Mesendoderm (in vitro differentiated cells): Measurements from ENCODE around the gene UBE2I.
"Not testable (repeated sequence)": the region's sequence is repeated elsewhere in the genome, so short reads cannot be mapped to it uniquely, and the experiment has no call there.

Experiments used
- DNase-seq: peaks from one replicate; pipeline ENCODE4 v3.0.0; 2013
- H2AK5ac ChIP-seq: 2 replicates; pipeline ENCODE4 v1.6.1; 2013; ENCODE audit warnings: low read length, inconsistent platforms
- H2BK120ac ChIP-seq: 2 replicates; pipeline ENCODE4 v1.6.1; 2013; ENCODE audit warnings: low read depth, mild to moderate bottlenecking, low read length, moderate library complexity, mixed read lengths
- H2BK15ac ChIP-seq: replicated peaks from 2 replicates; pipeline ENCODE4 v1.6.1; 2013; ENCODE audit warnings: low read depth, mild to moderate bottlenecking, moderate library complexity
- H2BK5ac ChIP-seq: 2 replicates; pipeline ENCODE4 v1.6.1; 2013; ENCODE audit warnings: low read length, inconsistent platforms
- H3K18ac ChIP-seq: 2 replicates; pipeline ENCODE4 v1.6.1; 2013; ENCODE audit warnings: mild to moderate bottlenecking, low read length, mixed read lengths
- H3K23ac ChIP-seq: one replicate; pipeline ENCODE4 v1.6.1; 2013; ENCODE audit warnings: low read length
- H3K27ac ChIP-seq: 2 replicates; pipeline ENCODE4 v1.5.1; 2013; ENCODE audit warnings: low read depth, mild to moderate bottlenecking, inconsistent platforms, low read length, moderate library complexity
- H3K27me3 ChIP-seq: 2 replicates; pipeline ENCODE4 v1.6.1; 2013; ENCODE audit warnings: low read length, control low read depth, mild to moderate bottlenecking, inconsistent platforms; ENCODE audit not compliant: insufficient read depth, poor library complexity
- H3K36me3 ChIP-seq: 2 replicates; pipeline ENCODE4 v1.6.1; 2013; ENCODE audit warnings: low read length, inconsistent platforms; ENCODE audit not compliant: control insufficient read depth, insufficient read depth
- H3K4ac ChIP-seq: one replicate; pipeline ENCODE4 v1.6.1; 2013; ENCODE audit warnings: low read depth, mild to moderate bottlenecking, low read length, moderate library complexity
- H3K4me1 ChIP-seq: 2 replicates; pipeline ENCODE4 v1.6.1; 2013; ENCODE audit warnings: low read depth, low read length, inconsistent platforms; ENCODE audit not compliant: control insufficient read depth
- H3K4me2 ChIP-seq: 2 replicates; pipeline ENCODE4 v1.6.1; 2013; ENCODE audit warnings: low read length
- H3K4me3 ChIP-seq: 2 replicates; pipeline ENCODE4 v1.5.1; 2013; ENCODE audit warnings: mild to moderate bottlenecking, low read length
- H3K56ac ChIP-seq: one replicate; pipeline ENCODE4 v1.6.1; 2013; ENCODE audit warnings: low read length
- H3K79me1 ChIP-seq: 2 replicates; pipeline ENCODE4 v1.6.1; 2013; ENCODE audit warnings: low read length, inconsistent platforms
- H3K79me2 ChIP-seq: 2 replicates; pipeline ENCODE4 v1.6.1; 2013; ENCODE audit warnings: mild to moderate bottlenecking, low read length; ENCODE audit not compliant: control insufficient read depth, insufficient read depth
- H3K9ac ChIP-seq: 2 replicates; pipeline ENCODE4 v1.6.1; 2013; ENCODE audit warnings: low read length, inconsistent platforms
- H4K5ac ChIP-seq: one replicate; pipeline ENCODE4 v1.6.1; 2013; ENCODE audit warnings: low read length
- H4K8ac ChIP-seq: one replicate; pipeline ENCODE4 v1.6.1; 2013; ENCODE audit warnings: low read depth, mild to moderate bottlenecking, control low read depth, low read length, moderate library complexity
- WGBS: extraction: QIAGEN DNeasy Blood & Tissue Kit; methylation state at CpG from one replicate; pipeline ENCODE4 v1.1.7; 2013; ENCODE audit warnings: low lambda C conversion rate, missing lambda C conversion rate; ENCODE audit not compliant: insufficient coverage; ENCODE audit errors: extremely low coverage; 5-methylcytosine and 5-hydroxymethylcytosine counted together

Gene UBE2I

GRCh38 chr16:1269418-1269817 lies 40.0 kb upstream of the UBE2I start:
- H3K4me2 ChIP-seq, H3K27ac ChIP-seq, H2BK15ac ChIP-seq, H3K27me3 ChIP-seq, H2BK120ac ChIP-seq, H3K4me1 ChIP-seq, H3K36me3 ChIP-seq, H4K5ac ChIP-seq, H2AK5ac ChIP-seq, H3K23ac ChIP-seq, H3K4me3 ChIP-seq, H3K79me2 ChIP-seq, H3K4ac ChIP-seq, H3K9ac ChIP-seq, DNase-seq, H4K8ac ChIP-seq, H3K79me1 ChIP-seq, H3K18ac ChIP-seq, H3K56ac ChIP-seq, H2BK5ac ChIP-seq: not testable (repeated sequence)
- no CpG with 5 or more reads among the region's 7 CpGs for WGBS

GRCh38 chr16:1271380-1271723 lies 38.1 kb upstream of the UBE2I start:
- H3K79me2 ChIP-seq: no peaks in the 10 kb centered on the region
- H3K56ac ChIP-seq: no peak overlapping the region
- H3K23ac ChIP-seq: no peak overlapping the region
- H3K27me3 ChIP-seq: no peaks in the 10 kb centered on the region
- H2AK5ac ChIP-seq: no peak overlapping the region
- no peak overlapping the region for H2BK5ac ChIP-seq
- H4K5ac ChIP-seq: no peak overlapping the region
- H3K27ac ChIP-seq: no peak overlapping the region
- H3K79me1 ChIP-seq: no peaks in the 10 kb centered on the region
- H3K4ac ChIP-seq: no peak overlapping the region
- H3K36me3 ChIP-seq: no peaks in the 10 kb centered on the region
- H4K8ac ChIP-seq: no peak overlapping the region
- no peak overlapping the region for H3K18ac ChIP-seq
- H3K4me1 ChIP-seq: no peaks in the 10 kb centered on the region
- H2BK15ac ChIP-seq: no peak overlapping the region
- H2BK120ac ChIP-seq: no peak overlapping the region
- no peak for DNase-seq
- H3K4me3 ChIP-seq: no peak overlapping the region
- no CpG with 5 or more reads among the region's 12 CpGs for WGBS
- H3K4me2 ChIP-seq: no peak overlapping the region
- H3K9ac ChIP-seq: no peak overlapping the region

- not testable (repeated sequence) for H2BK5ac ChIP-seq, H3K4me1 ChIP-seq, H3K23ac ChIP-seq, H3K27me3 ChIP-seq, H3K36me3 ChIP-seq, H4K8ac ChIP-seq, H2BK120ac ChIP-seq, H3K9ac ChIP-seq, H3K79me1 ChIP-seq, H3K56ac ChIP-seq, DNase-seq, H4K5ac ChIP-seq, H3K4me2 ChIP-seq, H3K18ac ChIP-seq, H3K27ac ChIP-seq, H2AK5ac ChIP-seq, H3K4me3 ChIP-seq, H3K4ac ChIP-seq, H3K79me2 ChIP-seq, H2BK15ac ChIP-seq
- WGBS: no CpG with 5 or more reads among the region's 19 CpGs
Measured at GRCh38 chr16:1271724-1272413, 37.6 kb upstream of the UBE2I start.

- H2BK15ac ChIP-seq: no peak overlapping the region
- no peak overlapping the region for H3K4me2 ChIP-seq
- no peak overlapping the region for H3K9ac ChIP-seq
- H3K27ac ChIP-seq: no peak overlapping the region
- no peak overlapping the region for H3K56ac ChIP-seq
- no peak overlapping the region for H3K18ac ChIP-seq
- no peaks in the 10 kb centered on the region for H3K4me1 ChIP-seq
- H3K4me3 ChIP-seq: no peak overlapping the region
- WGBS: no CpG with 5 or more reads among the region's 9 CpGs
- H3K79me2 ChIP-seq: no peaks in the 10 kb centered on the region
- H3K4ac ChIP-seq: no peak overlapping the region
- H3K36me3 ChIP-seq: no peaks in the 10 kb centered on the region
- H3K27me3 ChIP-seq: no peaks in the 10 kb centered on the region
- H2AK5ac ChIP-seq: no peak overlapping the region
- H2BK5ac ChIP-seq: no peak overlapping the region
- H3K79me1 ChIP-seq: no peaks in the 10 kb centered on the region
- H3K23ac ChIP-seq: no peak overlapping the region
- H4K8ac ChIP-seq: no peak overlapping the region
- H4K5ac ChIP-seq: no peak overlapping the region
- DNase-seq: no peak
- no peak overlapping the region for H2BK120ac ChIP-seq
Measured at GRCh38 chr16:1272453-1273198, 36.8 kb upstream of the UBE2I start.

- no peak overlapping the region for H3K9ac ChIP-seq
- H2BK15ac ChIP-seq: no peak overlapping the region
- H3K4ac ChIP-seq: no peak overlapping the region
- no peaks in the 10 kb centered on the region for H3K36me3 ChIP-seq
- H3K79me1 ChIP-seq: no peaks in the 10 kb centered on the region
- H2BK120ac ChIP-seq: no peak overlapping the region
- no peaks in the 10 kb centered on the region for H3K27me3 ChIP-seq
- H3K4me2 ChIP-seq: no peak overlapping the region
- no peak overlapping the region for H4K5ac ChIP-seq
- no peak overlapping the region for H3K4me3 ChIP-seq
- H3K23ac ChIP-seq: no peak overlapping the region
- no peak overlapping the region for H3K56ac ChIP-seq
- no peak overlapping the region for H2AK5ac ChIP-seq
- H3K27ac ChIP-seq: no peak overlapping the region
- no peak overlapping the region for H3K18ac ChIP-seq
- H2BK5ac ChIP-seq: no peak overlapping the region
- no peak for DNase-seq
- H4K8ac ChIP-seq: no peak overlapping the region
- H3K79me2 ChIP-seq: no peaks in the 10 kb centered on the region
- H3K4me1 ChIP-seq: no peaks in the 10 kb centered on the region
- WGBS: no CpG with 5 or more reads among the region's 15 CpGs
Measured at GRCh38 chr16:1273816-1274215, 35.6 kb upstream of the UBE2I start.
